Right lobe of liver (tissue), 4 donors: Measurements from ENCODE around the gene JMY.

Experiments
- CTCF ChIP-seq, 4 donors: fragments of 200-600 bp in 3 of 4; fragments of 450-650 bp in 1 of 4; IDR thresholded peaks; one replicate each; pipeline versions ENCODE4 v1.5.1 to v1.8.0; 2016 to 2022; ENCODE audit warnings: antibody characterized with exemption in 4 of 4, mild to moderate bottlenecking in 2 of 4
- POLR2A ChIP-seq: fragments of 450-650 bp; IDR thresholded peaks from one replicate; pipeline ENCODE4 v1.6.1; 2017; ENCODE audit warnings: antibody characterized with exemption, mild to moderate bottlenecking
- donor health status: DM: no; HTN: no; CAD: no.
- donor health status: DM: no; HTN: no; CAD: no.
- donor health status: DM: no; HTN: yes; CAD: no.

- TF ChIP-seq CTCF (IDR thresholded peaks at IDR 0.05) = no peak
- TF ChIP-seq POLR2A = no peak
Measured at GRCh38 chr5:79243224-79243623, 7.3 kb downstream of the JMY start.
